MM.1S (cell line): ENCODE data around the gene ARCN1.

Experiments
- EZH2 ChIP-seq: fragments of 300-600 bp; sonication (generic); optimal IDR thresholded peaks from 2 replicates; pipeline ENCODE3; 2017; ENCODE audit warnings: low read depth, mild to moderate bottlenecking, antibody characterized with exemption, low read length, mixed read lengths
- EZH2phosphoT487 ChIP-seq: fragments of 300-600 bp; sonication (generic); IDR thresholded peaks from 2 replicates; pipeline ENCODE4 v1.6.1; 2018; ENCODE audit warnings: antibody characterized with exemption, low read length
- TF ChIP-seq, protein P1 (sequence below): fragments of 300-600 bp; sonication (generic); IDR thresholded peaks from 2 replicates; pipeline ENCODE4 v1.5.1; 2016; ENCODE audit warnings: antibody characterized with exemption, low read length, mixed read lengths

- TF ChIP-seq, protein P1, sequence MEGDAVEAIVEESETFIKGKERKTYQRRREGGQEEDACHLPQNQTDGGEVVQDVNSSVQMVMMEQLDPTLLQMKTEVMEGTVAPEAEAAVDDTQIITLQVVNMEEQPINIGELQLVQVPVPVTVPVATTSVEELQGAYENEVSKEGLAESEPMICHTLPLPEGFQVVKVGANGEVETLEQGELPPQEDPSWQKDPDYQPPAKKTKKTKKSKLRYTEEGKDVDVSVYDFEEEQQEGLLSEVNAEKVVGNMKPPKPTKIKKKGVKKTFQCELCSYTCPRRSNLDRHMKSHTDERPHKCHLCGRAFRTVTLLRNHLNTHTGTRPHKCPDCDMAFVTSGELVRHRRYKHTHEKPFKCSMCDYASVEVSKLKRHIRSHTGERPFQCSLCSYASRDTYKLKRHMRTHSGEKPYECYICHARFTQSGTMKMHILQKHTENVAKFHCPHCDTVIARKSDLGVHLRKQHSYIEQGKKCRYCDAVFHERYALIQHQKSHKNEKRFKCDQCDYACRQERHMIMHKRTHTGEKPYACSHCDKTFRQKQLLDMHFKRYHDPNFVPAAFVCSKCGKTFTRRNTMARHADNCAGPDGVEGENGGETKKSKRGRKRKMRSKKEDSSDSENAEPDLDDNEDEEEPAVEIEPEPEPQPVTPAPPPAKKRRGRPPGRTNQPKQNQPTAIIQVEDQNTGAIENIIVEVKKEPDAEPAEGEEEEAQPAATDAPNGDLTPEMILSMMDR, result no peak
- no peak for TF ChIP-seq EZH2phosphoT487
- TF ChIP-seq EZH2, result no peak
These were observed 62.4 kb downstream of the ARCN1 start for GRCh38 chr11:118634431-118635236.
